Neuronal stem cell (in vitro differentiated cells): ENCODE data around the gene ATP13A1.

Experiments used
- DNase-seq: peaks from one replicate; pipeline ENCODE4 v3.0.0-alpha.2; 2013; ENCODE audit warnings: low spot score
- H2AFZ ChIP-seq: one replicate; pipeline ENCODE4 v1.6.1; 2013; ENCODE audit warnings: mild to moderate bottlenecking, low read length, inconsistent platforms
- H2AK5ac ChIP-seq: 2 replicates; pipeline ENCODE4 v1.6.1; 2013; ENCODE audit warnings: low read depth, mild to moderate bottlenecking, inconsistent platforms, low read length, moderate library complexity, mixed read lengths
- H2BK120ac ChIP-seq: 2 replicates; pipeline ENCODE4 v1.6.1; 2013; ENCODE audit warnings: low read depth, mild to moderate bottlenecking, inconsistent platforms, low read length, moderate library complexity, mixed read lengths
- H2BK12ac ChIP-seq: one replicate; pipeline ENCODE4 v1.6.1; 2013; ENCODE audit warnings: low read length, inconsistent platforms
- H2BK15ac ChIP-seq: 2 replicates; pipeline ENCODE4 v1.6.1; 2013; ENCODE audit warnings: mild to moderate bottlenecking, low read length, inconsistent platforms, mixed read lengths
- H2BK5ac ChIP-seq: one replicate; pipeline ENCODE4 v1.6.1; 2013; ENCODE audit warnings: inconsistent platforms, mild to moderate bottlenecking, low read length, moderate library complexity
- H3K14ac ChIP-seq: one replicate; pipeline ENCODE4 v1.6.1; 2013; ENCODE audit warnings: low read length, inconsistent platforms
- H3K18ac ChIP-seq: 2 replicates; pipeline ENCODE4 v1.6.1; 2013; ENCODE audit warnings: low read length, inconsistent platforms
- H3K23ac ChIP-seq: 2 replicates; pipeline ENCODE4 v1.6.1; 2013; ENCODE audit warnings: low read depth, mild to moderate bottlenecking, mixed read lengths, low read length, inconsistent platforms; ENCODE audit not compliant: poor library complexity
- H3K27ac ChIP-seq: replicated peaks from 3 replicates; pipeline ENCODE4 v1.5.1; 2013; ENCODE audit warnings: low read length, inconsistent platforms
- H3K27me3 ChIP-seq, 3 experiments: 2 replicates each; pipeline ENCODE4 v1.6.1; 2013; ENCODE audit warnings: low read length in 3 of 3, mild to moderate bottlenecking in 2 of 3, inconsistent platforms in 1 of 3, low read depth in 1 of 3, mixed read lengths in 1 of 3, moderate library complexity in 1 of 3; ENCODE audit not compliant: control insufficient read depth in 3 of 3, insufficient read depth in 3 of 3
- H3K36me3 ChIP-seq, 2 donors: replicated peaks in 1 of 2; 2 replicates each; pipeline ENCODE4 v1.6.1; 2013; ENCODE audit warnings: low read length in 2 of 2; ENCODE audit not compliant: control insufficient read depth in 2 of 2, insufficient read depth in 2 of 2
- H3K4ac ChIP-seq: 2 replicates; pipeline ENCODE4 v1.6.1; 2013; ENCODE audit warnings: inconsistent platforms, mild to moderate bottlenecking, low read length, moderate library complexity
- H3K4me1 ChIP-seq, 2 donors: 1 replicate in 1 of 2; 2 replicates in 1 of 2; pipeline ENCODE4 v1.6.1; 2013; ENCODE audit warnings: low read length in 2 of 2, low read depth in 1 of 2; ENCODE audit not compliant: control insufficient read depth in 2 of 2, insufficient read depth in 1 of 2
- H3K4me2 ChIP-seq: one replicate; pipeline ENCODE4 v1.6.1; 2013; ENCODE audit warnings: mild to moderate bottlenecking, low read length, inconsistent platforms; ENCODE audit not compliant: insufficient read depth, poor library complexity, severe bottlenecking
- H3K4me3 ChIP-seq, 2 donors: 2 replicates each; pipeline ENCODE4 v1.5.1; 2013; ENCODE audit warnings: low read length in 2 of 2, mild to moderate bottlenecking in 2 of 2, inconsistent platforms in 1 of 2, moderate library complexity in 1 of 2
- H3K79me1 ChIP-seq: one replicate; pipeline ENCODE4 v1.6.1; 2013; ENCODE audit warnings: low read depth, mild to moderate bottlenecking, inconsistent platforms, low read length, moderate library complexity
- H3K9ac ChIP-seq: one replicate; pipeline ENCODE4 v1.6.1; 2013; ENCODE audit warnings: mild to moderate bottlenecking, low read depth, low read length, inconsistent platforms; ENCODE audit not compliant: poor library complexity
- H3K9me3 ChIP-seq, 2 donors: replicated peaks in 1 of 2; 2 replicates each; pipeline versions ENCODE3 to v1.6.1; 2013; ENCODE audit warnings: low read length in 2 of 2, mild to moderate bottlenecking in 2 of 2, inconsistent platforms in 1 of 2, low read depth in 1 of 2, mixed read lengths in 1 of 2, moderate library complexity in 1 of 2; ENCODE audit not compliant: control insufficient read depth in 2 of 2, insufficient read depth in 1 of 2
- H4K8ac ChIP-seq: one replicate; pipeline ENCODE4 v1.6.1; 2013; ENCODE audit warnings: low read depth, mild to moderate bottlenecking, inconsistent platforms, low read length, moderate library complexity
- H4K91ac ChIP-seq: one replicate; pipeline ENCODE4 v1.6.1; 2013; ENCODE audit warnings: low read length, low read depth, mild to moderate bottlenecking, inconsistent platforms; ENCODE audit not compliant: poor library complexity
- WGBS, 2 donors: extraction: QIAGEN DNeasy Blood & Tissue Kit; methylation state at CpG; one replicate each; pipeline ENCODE4 v1.1.7; 2013; ENCODE audit warnings: missing lambda C conversion rate in 2 of 2, mixed read lengths in 1 of 2; ENCODE audit not compliant: insufficient read length in 2 of 2, insufficient replicate concordance in 1 of 2; ENCODE audit errors: extremely low coverage in 2 of 2; 5-methylcytosine and 5-hydroxymethylcytosine counted together

The ATP13A1 gene

GRCh38 chr19:19630062-19630414 lies 33.4 kb downstream of the ATP13A1 start:
- no peak overlapping the region for H2BK5ac ChIP-seq
- no peak overlapping the region for H3K4me2 ChIP-seq
- H3K79me1 ChIP-seq, result peaks cover 13% of the 10 kb centered on the region
- H3K27ac ChIP-seq, result no peak overlapping the region
- H3K4me1 ChIP-seq, result peaks cover 0 to 15% of the 10 kb centered on the region in 2 donors
- peak overlapping the region; percentile 73 for H2AK5ac ChIP-seq
- H2BK120ac ChIP-seq, result no peak overlapping the region
- peaks cover 2 to 3% of the 10 kb centered on the region in 2 donors for H3K9me3 ChIP-seq
- no peak overlapping the region for H4K91ac ChIP-seq
- no peak overlapping the region for H2BK15ac ChIP-seq
- WGBS, 2 donors, result no CpG with 5 or more reads among the region's 11 CpGs
- H3K36me3 ChIP-seq, result peaks cover 20 to 46% of the 10 kb centered on the region in 2 donors
- H3K23ac ChIP-seq, result no peak overlapping the region
- H3K14ac ChIP-seq, result no peak overlapping the region
- H3K18ac ChIP-seq, result no peak overlapping the region
- H2BK12ac ChIP-seq, result no peak overlapping the region
- DNase-seq, result no peak
- peak overlapping the region; percentile 25 for H3K9ac ChIP-seq
- no peaks in the 10 kb centered on the region for H3K27me3 ChIP-seq
- H3K4me3 ChIP-seq, result no peak overlapping the region
- H2AFZ ChIP-seq, result no peak overlapping the region
- no peak overlapping the region for H4K8ac ChIP-seq
- peak overlapping the region; percentile 2 for H3K4ac ChIP-seq

DNA sequence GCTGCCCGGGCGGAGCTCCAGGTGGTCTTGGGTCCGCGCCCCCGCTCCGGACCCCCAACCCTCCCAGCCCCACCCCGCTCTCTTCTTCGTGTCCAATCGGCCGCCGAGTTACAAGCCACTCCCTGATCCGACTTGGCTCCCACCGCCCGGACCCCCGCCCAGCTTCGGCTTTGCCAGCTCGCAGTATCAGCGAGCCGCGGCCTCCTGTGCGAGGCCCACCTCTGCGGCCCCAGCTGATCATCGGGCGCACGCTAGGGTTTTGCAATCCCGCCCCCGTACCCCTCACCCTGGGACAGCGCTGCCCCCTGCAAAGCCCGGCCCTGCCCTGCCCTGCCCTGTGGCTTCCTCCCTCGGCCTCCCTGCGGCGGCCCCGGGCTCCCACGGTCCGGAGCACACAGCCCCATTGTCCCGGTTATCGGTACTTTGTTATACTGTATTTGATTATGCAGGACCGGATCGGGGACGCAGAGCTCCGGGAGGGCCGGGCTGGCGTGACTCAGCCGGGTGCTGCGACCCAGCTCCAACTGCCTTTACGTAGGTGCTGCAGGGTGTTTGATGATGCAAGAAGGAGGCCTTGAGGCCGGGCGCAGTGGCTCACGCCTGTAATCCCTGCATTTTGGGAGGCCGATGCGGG lies 34.9 kb downstream of the ATP13A1 start:
- H3K14ac ChIP-seq, result peak overlapping the region; percentile 84
- peak overlapping the region; percentile 99 for H4K8ac ChIP-seq
- H3K9me3 ChIP-seq, result peaks cover 2 to 3% of the 10 kb centered on the region in 2 donors
- H3K4me2 ChIP-seq, result peak overlapping the region; percentile 96
- no peaks in the 10 kb centered on the region for H3K27me3 ChIP-seq
- H2BK120ac ChIP-seq, result peak overlapping the region; percentile 77
- H2AFZ ChIP-seq, result no peak overlapping the region
- H2BK12ac ChIP-seq, result peak overlapping the region; percentile 30
- peak overlapping the region; percentile 60 for H3K4ac ChIP-seq
- H4K91ac ChIP-seq, result peak overlapping the region; percentile 98
- peak overlapping the region; percentile 90 for H3K27ac ChIP-seq
- H2BK5ac ChIP-seq, result peak overlapping the region; percentile 85
- no CpG with 5 or more reads among the region's 51 CpGs for WGBS, 2 donors
- H3K23ac ChIP-seq, result peak overlapping the region; percentile 99
- H3K4me1 ChIP-seq, result peaks cover 0 to 15% of the 10 kb centered on the region in 2 donors
- H3K18ac ChIP-seq, result peak overlapping the region; percentile 99
- peak overlapping the region; percentile 94 for H2AK5ac ChIP-seq
- H3K79me1 ChIP-seq, result peaks cover 13% of the 10 kb centered on the region
- peak overlapping the region in 1 of 2 donors; percentile 97 for H3K4me3 ChIP-seq
- peak overlapping the region; percentile 44 for H2BK15ac ChIP-seq
- peak; percentile 79 for DNase-seq
- peak overlapping the region; percentile 96 for H3K9ac ChIP-seq
- H3K36me3 ChIP-seq, result peaks cover 21 to 33% of the 10 kb centered on the region in 2 donors

- peaks cover 23 to 26% of the 10 kb centered on the region in 2 donors for H3K36me3 ChIP-seq
- H3K9ac ChIP-seq, result peak within 1 kb of the TSS; percentile 96
- H3K14ac ChIP-seq, result peak within 1 kb of the TSS; percentile 84
- no CpG with 5 or more reads among the region's 87 CpGs for WGBS, 2 donors
- peak within 1 kb of the TSS; percentile 30 for H2BK12ac ChIP-seq
- DNase-seq, result peak; percentile 46
- peaks cover 13% of the 10 kb centered on the region for H3K79me1 ChIP-seq
- peak within 1 kb of the TSS; percentile 90 for H3K27ac ChIP-seq
- H3K4ac ChIP-seq, result peak within 1 kb of the TSS; percentile 60
- H4K8ac ChIP-seq, result peak within 1 kb of the TSS; percentile 99
- peak within 1 kb of the TSS; percentile 96 for H3K4me2 ChIP-seq
- peak within 1 kb of the TSS; percentile 97 for H2AK5ac ChIP-seq
- no peaks in the 10 kb centered on the region for H3K27me3 ChIP-seq
- H3K18ac ChIP-seq, result peak within 1 kb of the TSS; percentile 99
- peaks cover 0 to 15% of the 10 kb centered on the region in 2 donors for H3K4me1 ChIP-seq
- H2AFZ ChIP-seq, result no peak within 1 kb of the TSS
- H2BK5ac ChIP-seq, result peak within 1 kb of the TSS; percentile 85
- peak within 1 kb of the TSS in 1 of 2 donors; percentile 97 for H3K4me3 ChIP-seq
- H2BK15ac ChIP-seq, result peak within 1 kb of the TSS; percentile 64
- peak within 1 kb of the TSS; percentile 98 for H4K91ac ChIP-seq
- H3K9me3 ChIP-seq, result peaks cover 2 to 3% of the 10 kb centered on the region in 2 donors
- H3K23ac ChIP-seq, result peak within 1 kb of the TSS; percentile 99
- peak within 1 kb of the TSS; percentile 77 for H2BK120ac ChIP-seq
Measured at GRCh38 chr19:19627621-19628500, 35.6 kb downstream of the ATP13A1 start, which contains the start of gene LPAR2. LPAR2 (minus strand) TSS chr19:19628220; CDS start chr19:19627275, 945 bp downstream.
